HepG2 (cell line): ENCODE results near the gene STX2. TPM values are rescaled to one million over a fixed set of nuclear protein-coding genes. Genes with fewer than 3 reads are reported as not detected.

Experiments
- DPF2 ChIP-seq: sonication (generic); formaldehyde crosslinking; IDR thresholded peaks from 2 replicates; pipeline ENCODE4 v1.4.0; 2020; ENCODE audit warnings: mild to moderate bottlenecking, low read depth, missing genetic modification reagents, borderline replicate concordance
- KDM2A ChIP-seq: sonication (generic); formaldehyde crosslinking; IDR thresholded peaks from 2 replicates; pipeline ENCODE4 v1.4.0; 2020; ENCODE audit warnings: low read depth, missing genetic modification reagents, borderline replicate concordance
- POLR2AphosphoS5 ChIP-seq: IDR thresholded peaks from 2 replicates; pipeline ENCODE4 v1.6.1; 2012; ENCODE audit warnings: low read depth, low read length
- SRSF9 ChIP-seq: fragments of 200-400 bp; formaldehyde crosslinking; IDR thresholded peaks from 2 replicates; pipeline ENCODE4 v1.6.1; 2018; ENCODE audit warnings: borderline replicate concordance, mild to moderate bottlenecking, low read depth, low read length; ENCODE audit not compliant: insufficient read depth, poor library complexity, severe bottlenecking
- THAP11 ChIP-seq: IDR thresholded peaks from 2 replicates; pipeline ENCODE4 v1.6.1; 2016; ENCODE audit warnings: missing biosample characterization, missing genetic modification reagents
- XRCC5 ChIP-seq: fragments of 200-400 bp; formaldehyde crosslinking; optimal IDR thresholded peaks from 2 replicates; pipeline ENCODE3; 2017; ENCODE audit warnings: mild to moderate bottlenecking, low read length
- ZBTB38 ChIP-seq: sonication (generic); formaldehyde crosslinking; IDR thresholded peaks from 2 replicates; pipeline ENCODE4 v1.5.1; 2020; ENCODE audit warnings: mild to moderate bottlenecking, missing genetic modification reagents
- ZEB1 ChIP-seq: IDR thresholded peaks from 2 replicates; pipeline ENCODE4 v1.6.1; 2012; ENCODE audit warnings: mild to moderate bottlenecking, low read depth, inconsistent platforms; ENCODE audit not compliant: insufficient replicate concordance
- ZFP91 ChIP-seq: sonication (generic); formaldehyde crosslinking; IDR thresholded peaks from 2 replicates; pipeline ENCODE4 v1.9.0; 2022; ENCODE audit warnings: missing genetic modification reagents, mild to moderate bottlenecking, borderline replicate concordance
- ZNF24 ChIP-seq: fragments of 450-650 bp; IDR thresholded peaks from 2 replicates; pipeline ENCODE4 v1.6.1; 2017; ENCODE audit warnings: antibody characterized with exemption, mild to moderate bottlenecking
- ZNF614 ChIP-seq: IDR thresholded peaks from 2 replicates; pipeline ENCODE4 v1.6.1; 2018; ENCODE audit warnings: missing biosample characterization, missing genetic modification reagents, inconsistent platforms, borderline replicate concordance
- ZNF670 ChIP-seq: sonication (generic); formaldehyde crosslinking; IDR thresholded peaks from 2 replicates; pipeline ENCODE4 v1.8.0; 2022; ENCODE audit warnings: mild to moderate bottlenecking, missing genetic modification reagents, borderline replicate concordance
- ZNF746 ChIP-seq: sonication (generic); formaldehyde crosslinking; IDR thresholded peaks from 2 replicates; pipeline ENCODE4 v1.8.0; 2022; ENCODE audit warnings: mild to moderate bottlenecking, missing genetic modification reagents
- ZNF749 ChIP-seq: sonication (generic); formaldehyde crosslinking; IDR thresholded peaks from 2 replicates; pipeline ENCODE4 v1.8.0; 2022; ENCODE audit warnings: mild to moderate bottlenecking, missing genetic modification reagents, moderate library complexity, borderline replicate concordance
- polyA plus RNA-seq, 8 experiments: library from polyadenylated mRNA; depleted of rRNA in 3 of 8; stranded (reverse) in 7 of 8; unstranded in 1 of 8; fragments of >200 nt; fragmentation: Illumina TruSeq in 4 of 8; extraction: Trizol in 4 of 8; gene quantifications; 2 replicates each; pipeline versions ENCODE4 v1.2.1 to v1.2.3, GENCODE V29; 2011 to 2016; ENCODE audit warnings: low read depth in 4 of 8, missing spikeins in 1 of 8, mixed read lengths in 1 of 8; ENCODE audit not compliant: insufficient read depth in 1 of 8
- total RNA-seq, 5 experiments: library from RNA; depleted of rRNA; stranded (reverse); fragments of >200 nt; fragmentation: Illumina TruSeq; extraction: Trizol; gene quantifications; 2 replicates each; pipeline ENCODE4 v1.2.3, GENCODE V29; 2016; ENCODE audit warnings: low read depth in 1 of 5
- TF ChIP-seq, protein P1 (sequence below): sonication (generic); formaldehyde crosslinking; IDR thresholded peaks from 2 replicates; pipeline ENCODE4 v1.4.0; 2020; ENCODE audit warnings: missing genetic modification reagents
- TF ChIP-seq, protein P2 (sequence below): IDR thresholded peaks from 2 replicates; pipeline ENCODE4 v1.6.1; 2016; ENCODE audit warnings: low read depth, missing genetic modification reagents, missing compliant biosample characterization

Gene STX2
- total and polyA plus RNA-seq, 2 of the 13 experiments (the other 11 are each of a cell fraction or from before 2014, with no cell fraction given): 13.4 to 25.1 TPM

- TF ChIP-seq ZNF24: no peak
- no peak for TF ChIP-seq ZNF746 (CRISPR knock-in tag)
- TF ChIP-seq ZNF749 (CRISPR knock-in tag): no peak
- peak; percentile 29; the same call in 1 of the 2 replicates for TF ChIP-seq ZFP91 (CRISPR knock-in tag)
- TF ChIP-seq THAP11 (CRISPR knock-in tag): no peak
- TF ChIP-seq ZEB1: no peak
- no peak for TF ChIP-seq ZBTB38 (CRISPR knock-in tag)
- TF ChIP-seq POLR2AphosphoS5: no peak
- TF ChIP-seq XRCC5: peak; percentile 45
- no peak for TF ChIP-seq ZNF614 (CRISPR knock-in tag)
- TF ChIP-seq, protein P1, sequence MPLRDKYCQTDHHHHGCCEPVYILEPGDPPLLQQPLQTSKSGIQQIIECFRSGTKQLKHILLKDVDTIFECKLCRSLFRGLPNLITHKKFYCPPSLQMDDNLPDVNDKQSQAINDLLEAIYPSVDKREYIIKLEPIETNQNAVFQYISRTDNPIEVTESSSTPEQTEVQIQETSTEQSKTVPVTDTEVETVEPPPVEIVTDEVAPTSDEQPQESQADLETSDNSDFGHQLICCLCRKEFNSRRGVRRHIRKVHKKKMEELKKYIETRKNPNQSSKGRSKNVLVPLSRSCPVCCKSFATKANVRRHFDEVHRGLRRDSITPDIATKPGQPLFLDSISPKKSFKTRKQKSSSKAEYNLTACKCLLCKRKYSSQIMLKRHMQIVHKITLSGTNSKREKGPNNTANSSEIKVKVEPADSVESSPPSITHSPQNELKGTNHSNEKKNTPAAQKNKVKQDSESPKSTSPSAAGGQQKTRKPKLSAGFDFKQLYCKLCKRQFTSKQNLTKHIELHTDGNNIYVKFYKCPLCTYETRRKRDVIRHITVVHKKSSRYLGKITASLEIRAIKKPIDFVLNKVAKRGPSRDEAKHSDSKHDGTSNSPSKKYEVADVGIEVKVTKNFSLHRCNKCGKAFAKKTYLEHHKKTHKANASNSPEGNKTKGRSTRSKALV (CRISPR knock-in tag): no peak
- no peak for TF ChIP-seq ZNF670
- no peak for TF ChIP-seq KDM2A (CRISPR knock-in tag)
- TF ChIP-seq DPF2: no peak
- TF ChIP-seq SRSF9: no peak
- TF ChIP-seq, protein P2, sequence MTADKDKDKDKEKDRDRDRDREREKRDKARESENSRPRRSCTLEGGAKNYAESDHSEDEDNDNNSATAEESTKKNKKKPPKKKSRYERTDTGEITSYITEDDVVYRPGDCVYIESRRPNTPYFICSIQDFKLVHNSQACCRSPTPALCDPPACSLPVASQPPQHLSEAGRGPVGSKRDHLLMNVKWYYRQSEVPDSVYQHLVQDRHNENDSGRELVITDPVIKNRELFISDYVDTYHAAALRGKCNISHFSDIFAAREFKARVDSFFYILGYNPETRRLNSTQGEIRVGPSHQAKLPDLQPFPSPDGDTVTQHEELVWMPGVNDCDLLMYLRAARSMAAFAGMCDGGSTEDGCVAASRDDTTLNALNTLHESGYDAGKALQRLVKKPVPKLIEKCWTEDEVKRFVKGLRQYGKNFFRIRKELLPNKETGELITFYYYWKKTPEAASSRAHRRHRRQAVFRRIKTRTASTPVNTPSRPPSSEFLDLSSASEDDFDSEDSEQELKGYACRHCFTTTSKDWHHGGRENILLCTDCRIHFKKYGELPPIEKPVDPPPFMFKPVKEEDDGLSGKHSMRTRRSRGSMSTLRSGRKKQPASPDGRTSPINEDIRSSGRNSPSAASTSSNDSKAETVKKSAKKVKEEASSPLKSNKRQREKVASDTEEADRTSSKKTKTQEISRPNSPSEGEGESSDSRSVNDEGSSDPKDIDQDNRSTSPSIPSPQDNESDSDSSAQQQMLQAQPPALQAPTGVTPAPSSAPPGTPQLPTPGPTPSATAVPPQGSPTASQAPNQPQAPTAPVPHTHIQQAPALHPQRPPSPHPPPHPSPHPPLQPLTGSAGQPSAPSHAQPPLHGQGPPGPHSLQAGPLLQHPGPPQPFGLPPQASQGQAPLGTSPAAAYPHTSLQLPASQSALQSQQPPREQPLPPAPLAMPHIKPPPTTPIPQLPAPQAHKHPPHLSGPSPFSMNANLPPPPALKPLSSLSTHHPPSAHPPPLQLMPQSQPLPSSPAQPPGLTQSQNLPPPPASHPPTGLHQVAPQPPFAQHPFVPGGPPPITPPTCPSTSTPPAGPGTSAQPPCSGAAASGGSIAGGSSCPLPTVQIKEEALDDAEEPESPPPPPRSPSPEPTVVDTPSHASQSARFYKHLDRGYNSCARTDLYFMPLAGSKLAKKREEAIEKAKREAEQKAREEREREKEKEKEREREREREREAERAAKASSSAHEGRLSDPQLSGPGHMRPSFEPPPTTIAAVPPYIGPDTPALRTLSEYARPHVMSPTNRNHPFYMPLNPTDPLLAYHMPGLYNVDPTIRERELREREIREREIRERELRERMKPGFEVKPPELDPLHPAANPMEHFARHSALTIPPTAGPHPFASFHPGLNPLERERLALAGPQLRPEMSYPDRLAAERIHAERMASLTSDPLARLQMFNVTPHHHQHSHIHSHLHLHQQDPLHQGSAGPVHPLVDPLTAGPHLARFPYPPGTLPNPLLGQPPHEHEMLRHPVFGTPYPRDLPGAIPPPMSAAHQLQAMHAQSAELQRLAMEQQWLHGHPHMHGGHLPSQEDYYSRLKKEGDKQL (CRISPR knock-in tag): no peak
Measured at GRCh38 chr12:130747867-130748740, 90.9 kb downstream of the STX2 start (continued).
